Neural progenitor cell (in vitro differentiated cells): ENCODE measurements around the gene PINLYP. TPM values are rescaled to one million over a fixed set of nuclear protein-coding genes. Genes with fewer than 3 reads are reported as not detected.

ENCODE experiments used
- DNase-seq: peaks from one replicate; pipeline ENCODE4 v3.0.0-alpha.2; 2016; ENCODE audit warnings: low spot score
- H2AFZ ChIP-seq: fragments of 200-600 bp; sonication (generic); replicated peaks from 2 replicates; pipeline ENCODE4 v1.6.1; 2016; ENCODE audit warnings: antibody characterized with exemption
- H3F3A ChIP-seq: fragments of 200-600 bp; sonication (generic); 2 replicates; pipeline ENCODE4 v1.6.1; 2016; ENCODE audit warnings: antibody characterized with exemption, low read depth
- H3K27ac ChIP-seq: fragments of 200-600 bp; sonication (generic); 2 replicates; pipeline ENCODE4 v1.5.1; 2016; ENCODE audit warnings: mild to moderate bottlenecking
- H3K27me3 ChIP-seq: fragments of 200-600 bp; sonication (generic); 2 replicates; pipeline ENCODE4 v1.6.1; 2016; ENCODE audit warnings: mild to moderate bottlenecking, moderate library complexity
- H3K36me3 ChIP-seq: fragments of 200-600 bp; sonication (generic); 2 replicates; pipeline ENCODE4 v1.5.1; 2016
- H3K4me1 ChIP-seq: fragments of 200-600 bp; sonication (generic); 2 replicates; pipeline ENCODE4 v1.6.1; 2016; ENCODE audit warnings: mixed run types
- H3K4me2 ChIP-seq: fragments of 200-600 bp; sonication (generic); 2 replicates; pipeline ENCODE4 v1.6.1; 2016
- H3K4me3 ChIP-seq: fragments of 200-600 bp; sonication (generic); 2 replicates; pipeline ENCODE4 v1.5.1; 2016
- H3K79me2 ChIP-seq: fragments of 200-600 bp; sonication (generic); 2 replicates; pipeline ENCODE4 v1.6.1; 2016; ENCODE audit warnings: low read depth
- H3K9ac ChIP-seq: fragments of 200-600 bp; sonication (generic); 2 replicates; pipeline ENCODE4 v1.6.1; 2016
- H3K9me3 ChIP-seq: fragments of 200-600 bp; sonication (generic); 2 replicates; pipeline ENCODE4 v1.5.1; 2016; ENCODE audit warnings: low read depth
- H4K20me1 ChIP-seq: fragments of 200-600 bp; sonication (generic); 2 replicates; pipeline ENCODE4 v1.6.1; 2016; ENCODE audit warnings: low read depth
- H3K27ac Mint-ChIP-seq: 3 replicates; pipeline ENCODE4 v1.8.0; 2021; ENCODE audit warnings: mixed read lengths
- H3K27me3 Mint-ChIP-seq: 2 replicates; pipeline ENCODE4 v1.8.0; 2022; ENCODE audit warnings: low read depth, mild to moderate bottlenecking, inconsistent platforms, moderate library complexity, mixed read lengths; ENCODE audit not compliant: insufficient read depth
- H3K36me3 Mint-ChIP-seq: 3 replicates; pipeline ENCODE4 v1.8.0; 2021; ENCODE audit warnings: mixed read lengths
- H3K4me1 Mint-ChIP-seq: 3 replicates; pipeline ENCODE4 v1.8.0; 2021; ENCODE audit warnings: mixed read lengths
- H3K4me3 Mint-ChIP-seq: 3 replicates; pipeline ENCODE4 v1.8.0; 2021; ENCODE audit warnings: mild to moderate bottlenecking, moderate library complexity, mixed read lengths
- H3K9me3 Mint-ChIP-seq: 3 replicates; pipeline ENCODE4 v1.8.0; 2020; ENCODE audit warnings: mixed read lengths
- EZH2 ChIP-seq: fragments of 200-600 bp; sonication (generic); IDR thresholded peaks from 2 replicates; pipeline ENCODE4 v1.6.1; 2017; ENCODE audit warnings: antibody characterized with exemption, mild to moderate bottlenecking, moderate library complexity
- EZH2phosphoT487 ChIP-seq: fragments of 200-600 bp; sonication (generic); IDR thresholded peaks from 2 replicates; pipeline ENCODE4 v1.6.1; 2017; ENCODE audit warnings: antibody characterized with exemption
- total RNA-seq: library from RNA; depleted of rRNA; stranded (reverse); fragments of >200 nt; gene quantifications from 2 replicates; pipeline ENCODE4 v1.2.3, GENCODE V29; 2015; ENCODE audit warnings: low replicate concordance
- TF ChIP-seq, protein P1 (sequence below): fragments of 200-600 bp; sonication (generic); IDR thresholded peaks from 2 replicates; pipeline ENCODE4 v1.5.1; 2017; ENCODE audit warnings: antibody characterized with exemption, mild to moderate bottlenecking

Gene PINLYP
- total RNA-seq, 1 donor from 2014 or later, result 4.0 TPM

GRCh38 chr19:43591904-43592772, 16.5 kb downstream of the PINLYP start:
- TF ChIP-seq, protein P1, sequence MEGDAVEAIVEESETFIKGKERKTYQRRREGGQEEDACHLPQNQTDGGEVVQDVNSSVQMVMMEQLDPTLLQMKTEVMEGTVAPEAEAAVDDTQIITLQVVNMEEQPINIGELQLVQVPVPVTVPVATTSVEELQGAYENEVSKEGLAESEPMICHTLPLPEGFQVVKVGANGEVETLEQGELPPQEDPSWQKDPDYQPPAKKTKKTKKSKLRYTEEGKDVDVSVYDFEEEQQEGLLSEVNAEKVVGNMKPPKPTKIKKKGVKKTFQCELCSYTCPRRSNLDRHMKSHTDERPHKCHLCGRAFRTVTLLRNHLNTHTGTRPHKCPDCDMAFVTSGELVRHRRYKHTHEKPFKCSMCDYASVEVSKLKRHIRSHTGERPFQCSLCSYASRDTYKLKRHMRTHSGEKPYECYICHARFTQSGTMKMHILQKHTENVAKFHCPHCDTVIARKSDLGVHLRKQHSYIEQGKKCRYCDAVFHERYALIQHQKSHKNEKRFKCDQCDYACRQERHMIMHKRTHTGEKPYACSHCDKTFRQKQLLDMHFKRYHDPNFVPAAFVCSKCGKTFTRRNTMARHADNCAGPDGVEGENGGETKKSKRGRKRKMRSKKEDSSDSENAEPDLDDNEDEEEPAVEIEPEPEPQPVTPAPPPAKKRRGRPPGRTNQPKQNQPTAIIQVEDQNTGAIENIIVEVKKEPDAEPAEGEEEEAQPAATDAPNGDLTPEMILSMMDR, result no peak
- TF ChIP-seq EZH2 (no peak), EZH2phosphoT487 (no peak)
- H3F3A ChIP-seq, result peaks cover 10% of the 10 kb centered on the region

GRCh38 chr19:43592800-43593350, 17.3 kb downstream of the PINLYP start:
- peaks cover 12% of the 10 kb centered on the region for H3K36me3 Mint-ChIP-seq
- H3K79me2 ChIP-seq, result peaks cover 36% of the 10 kb centered on the region

More at GRCh38 chr19:43591904-43592772, 16.5 kb downstream of the PINLYP start:
- Mint-ChIP-seq H3K36me3 (peaks cover 12% of the 10 kb centered on the region), H3K4me1 (peaks cover 14% of the 10 kb centered on the region), H3K4me3 (no peak overlapping the region), H3K27ac (no peak overlapping the region), H3K27me3 (peaks cover 14% of the 10 kb centered on the region), H3K9me3 (no peaks in the 10 kb centered on the region)
- H4K20me1 ChIP-seq, result peaks cover 21% of the 10 kb centered on the region
- H3K9ac ChIP-seq, result no peak overlapping the region
- H3K4me3 ChIP-seq, result no peak overlapping the region
- H3K4me1 ChIP-seq, result no peaks in the 10 kb centered on the region
- no peak for DNase-seq
- H3K79me2 ChIP-seq, result peaks cover 29% of the 10 kb centered on the region
- no peak overlapping the region for H3K4me2 ChIP-seq
- H3K9me3 ChIP-seq, result no peaks in the 10 kb centered on the region
- no peak overlapping the region for H2AFZ ChIP-seq
- no peak overlapping the region for H3K27ac ChIP-seq
- H3K36me3 ChIP-seq, result no peaks in the 10 kb centered on the region
- H3K27me3 ChIP-seq, result no peaks in the 10 kb centered on the region

GRCh38 chr19:43594081-43594697, 18.6 kb downstream of the PINLYP start:
- Histone ChIP-seq H3K9ac (no peak overlapping the region), H3K4me2 (peak overlapping the region; percentile 97), H4K20me1 (peaks cover 21% of the 10 kb centered on the region), H3K4me1 (no peaks in the 10 kb centered on the region), H3K27ac (no peak overlapping the region), H3F3A (peaks cover 20% of the 10 kb centered on the region), H3K79me2 (peaks cover 45% of the 10 kb centered on the region), H2AFZ (no peak overlapping the region), H3K36me3 (no peaks in the 10 kb centered on the region), H3K9me3 (no peaks in the 10 kb centered on the region), H3K27me3 (no peaks in the 10 kb centered on the region), H3K4me3 (peak overlapping the region; percentile 64)
- peaks cover 12% of the 10 kb centered on the region for H3K36me3 Mint-ChIP-seq
- no peak for DNase-seq
- TF ChIP-seq, protein P1, result no peak
- TF ChIP-seq EZH2, result no peak
- no peak for TF ChIP-seq EZH2phosphoT487
- peaks cover 25% of the 10 kb centered on the region for H3K4me1 Mint-ChIP-seq
- no peaks in the 10 kb centered on the region for H3K9me3 Mint-ChIP-seq
- H3K27me3 Mint-ChIP-seq, result peaks cover 14% of the 10 kb centered on the region
- H3K27ac Mint-ChIP-seq, result no peak overlapping the region
- H3K4me3 Mint-ChIP-seq, result peak overlapping the region; percentile 93

More at GRCh38 chr19:43592800-43593350, 17.3 kb downstream of the PINLYP start:
- Histone ChIP-seq H2AFZ (no peak overlapping the region), H3K4me3 (no peak overlapping the region), H3K9ac (no peak overlapping the region), H3K4me2 (no peak overlapping the region), H3F3A (peaks cover 17% of the 10 kb centered on the region), H3K27ac (no peak overlapping the region), H3K4me1 (no peaks in the 10 kb centered on the region), H4K20me1 (peaks cover 21% of the 10 kb centered on the region), H3K9me3 (no peaks in the 10 kb centered on the region), H3K27me3 (no peaks in the 10 kb centered on the region), H3K36me3 (no peaks in the 10 kb centered on the region)
- Mint-ChIP-seq H3K9me3 (no peaks in the 10 kb centered on the region), H3K4me3 (no peak overlapping the region), H3K27me3 (peaks cover 14% of the 10 kb centered on the region), H3K4me1 (peaks cover 21% of the 10 kb centered on the region), H3K27ac (no peak overlapping the region)
- DNase-seq, result no peak
- TF ChIP-seq EZH2phosphoT487 (no peak), EZH2 (no peak)
- TF ChIP-seq, protein P1, result no peak
